Neural cell (in vitro differentiated cells): ENCODE results near the gene CSNK1E. TPM values are rescaled to one million over a fixed set of nuclear protein-coding genes. Genes with fewer than 3 reads are reported as not detected.

Source experiments
- H2AFZ ChIP-seq: fragments of 200-600, 300-800 bp; sonication (generic), shearing (Covaris generic); 2 replicates; pipeline ENCODE4 v1.6.0; 2014; ENCODE audit warnings: low read depth, mild to moderate bottlenecking, antibody characterized with exemption, low read length, moderate library complexity
- H3F3A ChIP-seq: fragments of 200-600 bp; shearing (Covaris generic); 2 replicates; pipeline ENCODE4 v1.6.1; 2016; ENCODE audit warnings: mild to moderate bottlenecking, moderate library complexity, mixed read lengths, antibody characterized with exemption, low read length; ENCODE audit not compliant: insufficient read depth, poor library complexity, severe bottlenecking
- H3K27ac ChIP-seq: fragments of 200-600, 300-800 bp; sonication (generic), shearing (Covaris generic); 2 replicates; pipeline ENCODE4 v1.5.1; 2014; ENCODE audit warnings: mild to moderate bottlenecking, low read length, moderate library complexity
- H3K27me3 ChIP-seq: fragments of 300-800, 200-600 bp; sonication (generic), shearing (Covaris generic); 2 replicates; pipeline ENCODE4 v1.6.0; 2014; ENCODE audit warnings: mild to moderate bottlenecking, low read depth, low read length, moderate library complexity; ENCODE audit not compliant: insufficient read depth
- H3K36me3 ChIP-seq: fragments of 300-800, 200-600 bp; sonication (generic), shearing (Covaris generic); 2 replicates; pipeline ENCODE4 v1.5.1; 2014; ENCODE audit warnings: mild to moderate bottlenecking, antibody characterized with exemption, low read length, moderate library complexity; ENCODE audit not compliant: insufficient read depth
- H3K4me2 ChIP-seq: fragments of 300-800, 200-600 bp; sonication (generic), shearing (Covaris generic); 2 replicates; pipeline ENCODE4 v1.6.0; 2014; ENCODE audit warnings: mild to moderate bottlenecking, low read length
- H3K4me3 ChIP-seq: fragments of 300-800, 200-600 bp; sonication (generic), shearing (Covaris generic); 2 replicates; pipeline ENCODE4 v1.5.1; 2014; ENCODE audit warnings: mild to moderate bottlenecking, low read length, moderate library complexity
- H3K79me2 ChIP-seq: fragments of 200-600 bp; shearing (Covaris generic); replicated peaks from 2 replicates; pipeline ENCODE4 v1.6.0; 2014; ENCODE audit warnings: mild to moderate bottlenecking, low read length, moderate library complexity; ENCODE audit not compliant: insufficient read depth
- H3K9ac ChIP-seq: fragments of 300-800, 200-600 bp; sonication (generic), shearing (Covaris generic); 2 replicates; pipeline ENCODE4 v1.6.1; 2016; ENCODE audit warnings: mild to moderate bottlenecking, low read length, mixed read lengths
- H3K9me2 ChIP-seq: fragments of 200-600 bp; shearing (Covaris generic); 2 replicates; pipeline ENCODE4 v1.6.1; 2016; ENCODE audit warnings: mild to moderate bottlenecking, low read length, mixed read lengths; ENCODE audit not compliant: insufficient read depth
- H3K9me3 ChIP-seq: fragments of 200-600, 300-800 bp; sonication (generic), shearing (Covaris generic); 2 replicates; pipeline ENCODE4 v1.6.1; 2016; ENCODE audit warnings: mild to moderate bottlenecking, mixed run types, low read length, moderate library complexity, mixed read lengths
- H4K20me1 ChIP-seq: fragments of 200-600 bp; shearing (Covaris generic); 2 replicates; pipeline ENCODE4 v1.6.1; 2016; ENCODE audit warnings: mild to moderate bottlenecking, mixed run types; ENCODE audit not compliant: insufficient read depth
- CTCF ChIP-seq: fragments of 450-650 bp; IDR thresholded peaks from 2 replicates; pipeline ENCODE4 v1.5.1; 2014; ENCODE audit warnings: antibody characterized with exemption, mild to moderate bottlenecking, moderate library complexity; ENCODE audit not compliant: poor library complexity, severe bottlenecking
- EP300 ChIP-seq: fragments of 450-650 bp; conservative IDR thresholded peaks from 2 replicates; pipeline ENCODE4 v1.6.1; 2014; ENCODE audit warnings: antibody characterized with exemption, mild to moderate bottlenecking, moderate library complexity; ENCODE audit not compliant: poor library complexity, severe bottlenecking
- EZH2 ChIP-seq: fragments of 200-600, 300-800 bp; shearing (Covaris generic), sonication (generic); IDR thresholded peaks from 2 replicates; pipeline ENCODE4 v1.6.1; 2014; ENCODE audit warnings: antibody characterized with exemption, low read length, borderline replicate concordance, mild to moderate bottlenecking; ENCODE audit not compliant: insufficient read depth, poor library complexity, severe bottlenecking
- MXI1 ChIP-seq: fragments of 450-650 bp; conservative IDR thresholded peaks from 2 replicates; pipeline ENCODE4 v1.6.1; 2014; ENCODE audit warnings: antibody characterized with exemption, mild to moderate bottlenecking; ENCODE audit not compliant: poor library complexity, severe bottlenecking
- POLR2AphosphoS5 ChIP-seq: IDR thresholded peaks from 2 replicates; pipeline ENCODE4 v1.6.1; 2012
- RAD21 ChIP-seq: fragments of 450-650 bp; conservative IDR thresholded peaks from 2 replicates; pipeline ENCODE4 v1.6.1; 2014; ENCODE audit warnings: antibody characterized with exemption, mild to moderate bottlenecking, moderate library complexity
- REST ChIP-seq: IDR thresholded peaks from 2 replicates; pipeline ENCODE4 v1.6.1; 2012; ENCODE audit warnings: borderline replicate concordance
- SMC3 ChIP-seq: fragments of 450-650 bp; conservative IDR thresholded peaks from 2 replicates; pipeline ENCODE4 v1.6.1; 2014; ENCODE audit warnings: antibody characterized with exemption, mild to moderate bottlenecking, moderate library complexity; ENCODE audit not compliant: poor library complexity
- TAF1 ChIP-seq: IDR thresholded peaks from 2 replicates; pipeline ENCODE4 v1.6.1; 2012; ENCODE audit warnings: low read depth
- polyA plus RNA-seq: library from polyadenylated mRNA; depleted of rRNA; stranded (reverse); fragments of >200 nt; gene quantifications from 2 replicates; pipeline ENCODE4 v1.2.3, GENCODE V29; 2014

Gene CSNK1E
- polyA plus RNA-seq, 1 donor from 2014 or later = 230 TPM

GRCh38 chr22:38313384-38313955 is 3.8 kb downstream of the CSNK1E start:
- Histone ChIP-seq H4K20me1 (peaks cover 60% of the 10 kb centered on the region), H3K9me2 (no peaks in the 10 kb centered on the region), H3F3A (peaks cover 5% of the 10 kb centered on the region), H3K9me3 (no peaks in the 10 kb centered on the region), H3K9ac (no peak overlapping the region), H3K27me3 (no peaks in the 10 kb centered on the region), H3K27ac (no peak overlapping the region), H3K4me3 (peak overlapping the region; percentile 93), H2AFZ (no peak overlapping the region), H3K79me2 (peaks cover 76% of the 10 kb centered on the region), H3K36me3 (no peaks in the 10 kb centered on the region), H3K4me2 (no peak overlapping the region)
- TF ChIP-seq REST = no peak
- TF ChIP-seq EZH2 = no peak
- TF ChIP-seq MXI1 = no peak
- TF ChIP-seq POLR2AphosphoS5 = no peak
- TF ChIP-seq CTCF = no peak
- TF ChIP-seq EP300 = no peak
- no peak for TF ChIP-seq SMC3
- TF ChIP-seq TAF1 = no peak

GRCh38 chr22:38312261-38312800 is 4.9 kb downstream of the CSNK1E start:
- H2AFZ ChIP-seq = no peak overlapping the region
- no peak for TF ChIP-seq RAD21
- H3K36me3 ChIP-seq = no peaks in the 10 kb centered on the region
- no peaks in the 10 kb centered on the region for H3K9me3 ChIP-seq
- no peaks in the 10 kb centered on the region for H3K9me2 ChIP-seq
- no peaks in the 10 kb centered on the region for H3K27me3 ChIP-seq
- H3K4me2 ChIP-seq = no peak overlapping the region
- H3F3A ChIP-seq = peaks cover 5% of the 10 kb centered on the region
- peaks cover 66% of the 10 kb centered on the region for H4K20me1 ChIP-seq
- no peak overlapping the region for H3K27ac ChIP-seq
- H3K4me3 ChIP-seq = no peak overlapping the region
- peaks cover 87% of the 10 kb centered on the region for H3K79me2 ChIP-seq
- no peak overlapping the region for H3K9ac ChIP-seq

DNA sequence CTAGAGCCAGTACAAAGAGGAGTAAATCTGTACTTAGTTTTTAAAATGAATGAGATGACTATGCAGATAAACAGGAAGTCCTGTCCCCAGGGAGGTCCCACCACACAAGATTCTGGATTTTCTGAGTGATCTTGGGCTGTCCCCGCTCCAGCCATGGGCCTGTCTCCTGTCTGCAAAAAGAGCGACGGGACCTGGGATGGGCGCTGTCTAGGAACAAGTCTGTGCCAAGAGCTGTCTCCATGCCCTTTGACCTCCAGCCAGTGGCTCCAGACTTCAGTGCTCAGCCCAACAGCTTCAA is 6.0 kb downstream of the CSNK1E start:
- Histone ChIP-seq H2AFZ (no peak overlapping the region), H3K9ac (no peak overlapping the region), H3K9me3 (no peaks in the 10 kb centered on the region), H3K4me3 (no peak overlapping the region), H3K79me2 (peaks cover 89% of the 10 kb centered on the region), H3K36me3 (no peaks in the 10 kb centered on the region), H3K9me2 (no peaks in the 10 kb centered on the region), H3K27ac (no peak overlapping the region), H3K4me2 (no peak overlapping the region), H3F3A (peaks cover 5% of the 10 kb centered on the region), H3K27me3 (no peaks in the 10 kb centered on the region), H4K20me1 (peaks cover 66% of the 10 kb centered on the region)
- no peak for TF ChIP-seq RAD21
- TF ChIP-seq MXI1 = no peak
- TF ChIP-seq TAF1 = no peak
- no peak for TF ChIP-seq SMC3
- no peak for TF ChIP-seq REST
